Muscle layer of duodenum (tissue), 2 donors: Measurements from ENCODE around the gene MFSD6.

Experiments
- H3K27ac ChIP-seq: one replicate; pipeline ENCODE4 v1.7.0; 2013; ENCODE audit warnings: mild to moderate bottlenecking, low read length
- H3K27me3 ChIP-seq: one replicate; pipeline ENCODE4 v1.7.0; 2013; ENCODE audit warnings: low read depth, mild to moderate bottlenecking, control low read depth, low read length
- H3K36me3 ChIP-seq, 2 donors: one replicate each; pipeline ENCODE4 v1.7.0; 2013; ENCODE audit warnings: low read length in 2 of 2, control low read depth in 1 of 2, mild to moderate bottlenecking in 1 of 2; ENCODE audit not compliant: insufficient read depth in 2 of 2, control insufficient read depth in 1 of 2
- H3K4me1 ChIP-seq, 2 donors: one replicate each; pipeline ENCODE4 v1.7.0; 2013; ENCODE audit warnings: low read length in 2 of 2, mild to moderate bottlenecking in 2 of 2, control low read depth in 1 of 2, moderate library complexity in 1 of 2; ENCODE audit not compliant: insufficient read depth in 2 of 2, control insufficient read depth in 1 of 2
- H3K4me3 ChIP-seq, 2 donors: one replicate each; pipeline ENCODE4 v1.7.0; 2013; ENCODE audit warnings: low read length in 2 of 2, low read depth in 1 of 2, mild to moderate bottlenecking in 1 of 2
- H3K9me3 ChIP-seq, 2 donors: one replicate each; pipeline ENCODE4 v1.7.0; 2013; ENCODE audit warnings: low read length in 2 of 2, control low read depth in 1 of 2, mild to moderate bottlenecking in 1 of 2; ENCODE audit not compliant: control insufficient read depth in 1 of 2
- donor health status: healthy.

Gene MFSD6

DNA sequence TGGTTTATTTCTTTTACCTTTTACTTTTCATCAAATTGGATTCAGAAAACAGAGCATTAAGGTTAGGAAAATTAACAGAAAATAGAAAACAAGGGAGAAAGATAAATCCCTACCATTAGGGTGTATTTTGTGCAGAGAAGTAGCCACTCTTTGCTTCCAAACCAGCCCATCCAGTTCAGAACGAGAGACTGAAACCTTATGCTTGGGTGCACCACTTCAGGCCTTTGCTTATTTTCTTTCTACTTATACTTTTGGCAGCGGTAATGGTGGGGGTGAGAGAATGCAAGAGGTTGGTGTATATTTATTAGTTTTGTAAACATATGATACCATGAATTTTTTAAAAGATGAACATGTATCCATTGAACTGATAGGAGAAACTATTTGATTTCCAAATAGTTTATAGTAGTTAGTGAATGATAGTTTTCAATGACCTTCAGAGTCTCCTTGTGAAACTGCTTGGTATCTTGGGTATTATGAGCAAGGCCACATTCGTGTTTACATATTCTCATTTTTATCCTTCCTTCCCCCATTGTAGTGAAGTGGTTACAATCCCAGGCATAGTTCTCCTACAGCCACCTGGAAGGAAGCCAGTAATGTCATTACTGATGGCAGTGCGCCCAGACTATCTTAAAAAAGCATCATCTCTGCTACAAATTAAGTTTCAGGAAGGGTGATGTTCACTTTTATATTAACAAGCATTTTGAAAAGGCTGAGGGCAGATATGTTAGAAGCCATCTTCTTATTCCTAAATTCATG is 60.8 kb downstream of the MFSD6 start:
- Histone ChIP-seq H3K4me3 (no peak overlapping the region), H3K27ac (peak overlapping the region; percentile 70), H3K9me3 (no peaks in the 10 kb centered on the region), H3K36me3 (no peaks in the 10 kb centered on the region), H3K4me1 (peaks cover 4 to 29% of the 10 kb centered on the region in 2 donors), H3K27me3 (no peaks in the 10 kb centered on the region)

DNA sequence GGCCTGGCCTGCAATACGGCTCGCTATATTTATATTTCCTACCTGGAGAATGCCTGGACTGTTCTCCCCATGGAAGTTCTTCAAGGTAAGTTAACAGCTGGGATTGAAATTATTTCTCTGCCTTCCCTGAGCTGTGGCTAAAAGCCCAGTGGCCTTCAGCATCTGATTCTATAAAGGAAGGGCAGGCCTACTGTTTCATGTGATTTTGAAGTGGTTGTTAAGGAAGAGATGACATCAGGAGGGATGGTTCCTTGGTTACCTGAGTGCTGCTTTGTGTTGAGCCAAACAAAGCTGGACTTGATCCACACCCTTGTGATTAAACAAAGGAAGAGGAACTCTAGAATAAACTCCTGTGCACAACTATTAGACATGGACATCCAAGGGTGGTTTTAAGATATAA is 61.6 kb downstream of the MFSD6 start:
- Histone ChIP-seq H3K27me3 (no peaks in the 10 kb centered on the region), H3K4me1 (peaks cover 4 to 29% of the 10 kb centered on the region in 2 donors), H3K36me3 (no peaks in the 10 kb centered on the region), H3K27ac (peak overlapping the region; percentile 22), H3K4me3 (no peak overlapping the region), H3K9me3 (no peaks in the 10 kb centered on the region)

DNA sequence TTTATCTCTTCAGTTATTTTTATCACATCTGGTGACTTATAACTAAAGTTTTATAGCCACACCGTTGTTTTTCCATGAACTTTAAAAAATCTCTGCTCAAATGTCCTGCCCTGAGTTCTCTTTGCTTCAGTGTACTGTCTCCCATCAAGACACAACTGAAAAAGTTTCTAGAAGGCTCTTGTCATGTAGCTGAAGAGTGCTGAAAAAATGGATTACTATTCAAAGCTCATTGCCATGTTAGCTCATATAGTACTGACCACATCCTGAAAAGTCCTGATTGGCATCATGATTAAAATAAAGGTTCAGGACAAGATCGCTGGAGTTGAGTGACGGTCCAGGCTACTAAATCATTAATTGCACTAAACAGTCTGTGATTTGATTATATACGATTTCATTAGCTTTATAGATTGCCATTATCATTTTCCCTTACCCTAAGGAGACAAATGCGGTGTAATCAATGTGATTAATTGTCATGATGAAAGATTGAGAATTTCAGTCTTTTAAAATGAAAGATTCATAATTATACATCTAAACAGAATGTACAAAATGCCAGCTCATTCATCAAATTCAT is 62.2 kb downstream of the MFSD6 start:
- Histone ChIP-seq H3K27me3 (no peaks in the 10 kb centered on the region), H3K4me3 (no peak overlapping the region), H3K9me3 (no peaks in the 10 kb centered on the region), H3K36me3 (no peaks in the 10 kb centered on the region), H3K27ac (peak overlapping the region; percentile 28), H3K4me1 (peaks cover 4 to 29% of the 10 kb centered on the region in 2 donors)

DNA sequence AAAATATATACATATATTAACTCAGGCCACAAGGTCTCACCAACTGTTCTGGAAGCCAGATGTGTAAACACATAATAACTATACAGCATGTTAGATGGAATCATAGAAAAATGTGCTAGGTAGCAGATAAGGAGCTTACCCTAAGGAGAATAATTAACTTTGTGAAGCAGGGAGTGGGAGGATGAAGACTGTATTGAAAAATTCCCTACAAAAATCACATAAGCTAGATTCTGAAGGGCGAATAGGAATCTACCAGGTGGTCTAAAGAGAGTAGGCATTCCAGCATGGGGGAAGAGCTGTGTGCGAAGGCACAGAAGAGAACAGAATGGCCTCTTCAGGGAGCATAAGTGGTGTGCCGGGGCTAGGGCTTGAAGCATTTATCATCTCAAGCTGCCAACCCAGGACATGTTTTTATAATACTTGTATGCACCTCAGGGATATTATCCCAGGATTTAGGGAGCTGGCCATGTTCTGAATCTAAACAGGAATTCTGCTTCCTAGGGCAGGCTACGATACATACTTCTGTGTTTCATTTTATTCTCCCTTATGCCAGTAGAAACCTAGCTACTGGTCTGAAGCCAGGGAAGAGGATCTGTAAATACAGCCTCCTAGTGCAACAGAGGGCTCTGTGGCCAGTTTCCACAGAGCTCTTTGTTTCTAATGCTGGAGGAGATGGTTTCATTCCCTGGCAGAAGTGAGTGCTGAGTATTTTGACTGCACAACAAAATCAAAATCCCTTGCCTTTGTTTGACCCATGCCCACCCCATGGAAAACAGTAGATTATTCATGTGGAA is 69.7 kb downstream of the MFSD6 start:
- H3K27ac ChIP-seq: peak overlapping the region; percentile 28
- H3K36me3 ChIP-seq: no peaks in the 10 kb centered on the region
- peaks cover 3 to 20% of the 10 kb centered on the region in 2 donors for H3K4me1 ChIP-seq
- H3K4me3 ChIP-seq: peak overlapping the region; percentile 8 to 18
- no peaks in the 10 kb centered on the region for H3K27me3 ChIP-seq
- H3K9me3 ChIP-seq: no peaks in the 10 kb centered on the region

DNA sequence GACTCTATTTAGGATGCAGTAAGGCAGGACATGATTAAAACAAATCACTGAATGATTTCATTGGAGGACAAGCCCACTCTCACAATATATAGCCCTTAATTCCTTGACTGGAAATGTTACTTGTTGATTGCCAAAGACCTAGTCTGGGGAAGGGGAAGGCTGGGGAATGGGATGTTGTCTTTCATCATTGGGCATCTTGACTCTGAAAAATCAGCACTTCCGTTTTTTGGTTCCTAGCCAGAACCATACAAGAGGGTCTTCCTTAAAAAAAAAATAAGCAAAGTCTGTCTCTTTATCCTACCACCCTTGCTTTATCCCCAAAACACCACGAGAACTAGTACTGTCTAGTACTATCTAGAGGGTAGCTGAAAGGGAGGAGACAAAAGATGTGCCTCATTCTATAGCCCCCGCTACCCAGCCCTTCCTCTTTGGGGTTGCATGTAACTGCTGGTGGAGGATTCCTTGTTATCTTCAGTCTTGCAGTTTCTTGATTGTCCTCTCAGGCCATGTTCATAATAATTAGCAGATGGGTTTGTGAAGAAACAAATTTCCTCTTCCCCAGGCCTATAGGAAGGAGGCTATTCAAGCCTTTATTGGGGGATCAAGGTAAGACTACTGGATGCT is 70.5 kb downstream of the MFSD6 start:
- Histone ChIP-seq H3K36me3 (no peaks in the 10 kb centered on the region), H3K27me3 (no peaks in the 10 kb centered on the region), H3K4me1 (peaks cover 3 to 20% of the 10 kb centered on the region in 2 donors), H3K4me3 (peak overlapping the region; percentile 8 to 18), H3K27ac (peak overlapping the region; percentile 28), H3K9me3 (no peaks in the 10 kb centered on the region)

DNA sequence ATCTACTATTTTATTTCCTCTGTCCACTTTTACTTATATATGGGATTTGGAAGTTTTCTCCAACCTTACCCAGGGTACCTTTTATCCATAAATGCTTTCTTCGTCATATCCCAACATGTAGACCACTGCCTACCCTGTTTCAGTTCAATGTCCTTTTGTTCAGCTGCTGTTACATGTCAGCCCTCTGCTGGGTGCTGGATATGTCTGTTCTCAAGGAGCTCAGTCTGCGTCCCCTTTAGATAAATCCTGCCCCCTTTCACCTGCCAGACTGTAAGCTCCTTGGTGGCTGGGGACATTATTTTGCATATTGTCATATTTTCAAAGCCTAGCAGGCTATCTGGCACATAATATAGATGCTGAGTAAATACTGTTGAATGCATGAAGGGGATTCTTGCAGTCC is 73.2 kb downstream of the MFSD6 start:
- Histone ChIP-seq H3K27ac (no peak overlapping the region), H3K9me3 (no peaks in the 10 kb centered on the region), H3K36me3 (no peaks in the 10 kb centered on the region), H3K4me3 (no peak overlapping the region), H3K27me3 (no peaks in the 10 kb centered on the region), H3K4me1 (peaks cover 8 to 23% of the 10 kb centered on the region in 2 donors)

DNA sequence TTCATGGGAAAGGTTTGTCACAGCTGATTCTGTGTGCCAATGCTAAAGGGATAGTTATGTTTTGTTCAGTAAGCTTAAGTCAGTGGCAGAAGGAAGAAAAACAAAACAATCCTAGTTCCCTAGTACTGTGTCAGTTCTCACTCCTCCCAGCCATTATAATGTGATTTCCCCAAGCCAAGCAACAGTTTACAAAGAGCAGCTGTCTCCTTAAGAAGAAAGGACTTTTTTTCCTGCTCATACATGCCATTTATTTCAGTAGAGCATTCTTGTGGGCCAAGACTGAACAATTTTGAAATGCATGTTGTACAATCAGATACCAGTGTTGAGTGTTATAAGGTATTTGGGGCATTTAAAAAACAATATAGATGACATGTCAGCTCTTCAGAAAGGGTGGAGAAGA is 74.3 kb downstream of the MFSD6 start:
- H3K4me3 ChIP-seq: no peak overlapping the region
- H3K27me3 ChIP-seq: no peaks in the 10 kb centered on the region
- no peaks in the 10 kb centered on the region for H3K36me3 ChIP-seq
- H3K4me1 ChIP-seq: peaks cover 9 to 24% of the 10 kb centered on the region in 2 donors
- H3K9me3 ChIP-seq: no peaks in the 10 kb centered on the region
- no peak overlapping the region for H3K27ac ChIP-seq

DNA sequence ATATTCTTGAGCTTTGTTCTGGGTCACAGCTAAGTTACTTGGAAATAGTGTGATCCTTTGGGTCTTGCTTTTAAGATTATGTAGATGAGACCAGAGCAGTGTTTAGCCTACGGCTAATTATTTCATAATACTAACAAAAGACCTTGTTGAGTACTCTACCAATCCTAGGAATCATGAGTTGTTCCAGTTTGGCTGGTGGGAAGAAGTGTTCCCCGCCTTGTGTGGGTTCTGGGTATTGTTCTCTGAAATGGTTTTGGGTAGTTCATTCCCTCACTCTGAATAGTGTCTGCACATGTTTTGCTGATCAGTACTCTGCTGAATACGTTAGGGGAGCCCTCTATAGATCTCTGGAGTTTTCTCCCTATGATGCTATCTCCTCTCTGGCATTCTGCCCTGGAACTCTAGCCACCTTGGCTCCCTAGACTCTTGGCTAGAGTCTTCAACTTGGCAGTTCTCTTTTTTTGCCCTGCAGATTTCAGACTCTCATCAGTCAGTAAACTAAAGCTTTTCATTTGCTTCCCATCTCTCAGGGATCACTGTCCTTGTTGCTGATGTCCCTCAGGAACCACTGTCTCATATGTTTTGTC is 78.0 kb downstream of the MFSD6 start:
- H3K27ac ChIP-seq: no peak overlapping the region
- H3K4me3 ChIP-seq: no peak overlapping the region
- no peaks in the 10 kb centered on the region for H3K27me3 ChIP-seq
- peaks cover 5 to 9% of the 10 kb centered on the region in 2 donors for H3K4me1 ChIP-seq
- H3K36me3 ChIP-seq: peaks cover 6 to 17% of the 10 kb centered on the region in 2 donors
- H3K9me3 ChIP-seq: no peaks in the 10 kb centered on the region

DNA sequence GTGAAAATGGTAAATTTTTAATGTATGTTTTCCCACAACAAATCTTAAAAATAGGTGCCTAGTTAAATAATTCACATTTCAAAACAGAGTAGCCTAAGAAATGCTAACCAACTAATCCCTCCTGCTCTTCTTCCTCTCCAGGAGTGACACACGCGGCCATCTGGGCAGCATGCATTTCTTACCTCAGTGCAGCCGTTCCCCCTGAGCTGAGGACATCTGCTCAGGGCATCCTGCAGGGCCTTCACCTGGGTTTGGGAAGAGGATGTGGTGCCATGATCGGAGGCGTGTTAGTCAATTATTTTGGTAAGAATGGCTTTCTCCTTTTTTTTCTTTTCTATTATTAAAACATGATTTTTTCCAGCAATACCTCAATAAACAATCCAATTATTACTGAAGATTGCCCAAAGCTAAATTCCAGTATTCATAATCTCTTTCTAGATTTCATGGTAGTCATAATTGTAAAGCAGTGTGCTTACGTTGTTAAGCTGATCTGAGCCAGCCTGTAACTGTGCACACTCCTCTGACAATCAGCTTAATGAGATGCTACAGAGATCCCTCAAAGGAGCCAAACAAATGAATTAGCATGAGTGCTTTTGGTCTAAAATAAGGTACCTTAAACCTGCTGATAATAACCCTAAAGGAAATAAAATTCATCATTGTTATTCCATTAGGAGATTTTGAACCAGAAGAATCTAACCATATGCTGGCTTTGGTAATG is 80.5 kb downstream of the MFSD6 start:
- no peak overlapping the region for H3K4me3 ChIP-seq
- peaks cover 11 to 22% of the 10 kb centered on the region in 2 donors for H3K36me3 ChIP-seq
- peaks cover 3 to 5% of the 10 kb centered on the region in 2 donors for H3K4me1 ChIP-seq
- no peaks in the 10 kb centered on the region for H3K9me3 ChIP-seq
- no peaks in the 10 kb centered on the region for H3K27me3 ChIP-seq
- no peak overlapping the region for H3K27ac ChIP-seq

DNA sequence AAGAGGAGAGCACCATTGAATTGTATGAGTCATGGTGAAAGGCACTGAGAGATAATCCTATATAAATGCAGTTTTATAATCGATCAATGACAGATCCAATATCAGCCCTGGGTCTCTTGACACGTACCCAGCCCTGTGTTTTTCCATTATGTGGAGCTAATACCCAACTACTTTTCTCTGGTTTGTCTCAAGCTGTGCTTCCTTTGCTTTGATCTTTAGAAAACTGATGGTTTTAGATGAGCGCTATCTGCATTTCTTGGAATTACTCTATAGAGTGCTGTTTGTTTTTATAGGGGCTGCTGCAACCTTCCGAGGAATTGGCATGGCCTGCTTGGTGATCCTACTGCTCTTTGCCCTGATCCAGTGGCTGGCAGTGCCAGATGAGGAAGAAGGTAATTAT is 81.3 kb downstream of the MFSD6 start:
- Histone ChIP-seq H3K27ac (no peak overlapping the region), H3K4me3 (no peak overlapping the region), H3K4me1 (peaks cover 3 to 5% of the 10 kb centered on the region in 2 donors), H3K27me3 (no peaks in the 10 kb centered on the region), H3K36me3 (peaks cover 11 to 22% of the 10 kb centered on the region in 2 donors), H3K9me3 (no peaks in the 10 kb centered on the region)
